Panc1 (cell line): ENCODE measurements around the gene EPHA7.

Experiments used
- POLR2AphosphoS5 ChIP-seq: IDR thresholded peaks from 2 replicates; pipeline ENCODE4 v1.6.1; 2012; ENCODE audit warnings: mild to moderate bottlenecking, low read depth, low read length, moderate library complexity
- TCF7L2 ChIP-seq: IDR thresholded peaks from 2 replicates; pipeline ENCODE4 v1.6.1; 2011; ENCODE audit warnings: mild to moderate bottlenecking, low read depth, low read length, inconsistent platforms
- TF ChIP-seq, protein P1 (sequence below): fragments of 450-650 bp; IDR thresholded peaks from 2 replicates; pipeline ENCODE4 v1.5.1; 2017; ENCODE audit warnings: mild to moderate bottlenecking

- TF ChIP-seq, protein P1, sequence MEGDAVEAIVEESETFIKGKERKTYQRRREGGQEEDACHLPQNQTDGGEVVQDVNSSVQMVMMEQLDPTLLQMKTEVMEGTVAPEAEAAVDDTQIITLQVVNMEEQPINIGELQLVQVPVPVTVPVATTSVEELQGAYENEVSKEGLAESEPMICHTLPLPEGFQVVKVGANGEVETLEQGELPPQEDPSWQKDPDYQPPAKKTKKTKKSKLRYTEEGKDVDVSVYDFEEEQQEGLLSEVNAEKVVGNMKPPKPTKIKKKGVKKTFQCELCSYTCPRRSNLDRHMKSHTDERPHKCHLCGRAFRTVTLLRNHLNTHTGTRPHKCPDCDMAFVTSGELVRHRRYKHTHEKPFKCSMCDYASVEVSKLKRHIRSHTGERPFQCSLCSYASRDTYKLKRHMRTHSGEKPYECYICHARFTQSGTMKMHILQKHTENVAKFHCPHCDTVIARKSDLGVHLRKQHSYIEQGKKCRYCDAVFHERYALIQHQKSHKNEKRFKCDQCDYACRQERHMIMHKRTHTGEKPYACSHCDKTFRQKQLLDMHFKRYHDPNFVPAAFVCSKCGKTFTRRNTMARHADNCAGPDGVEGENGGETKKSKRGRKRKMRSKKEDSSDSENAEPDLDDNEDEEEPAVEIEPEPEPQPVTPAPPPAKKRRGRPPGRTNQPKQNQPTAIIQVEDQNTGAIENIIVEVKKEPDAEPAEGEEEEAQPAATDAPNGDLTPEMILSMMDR, result no peak
- no peak for TF ChIP-seq TCF7L2
- no peak for TF ChIP-seq POLR2AphosphoS5
These were observed 6.9 kb downstream of the EPHA7 start for GRCh38 chr6:93412452-93412851.
